Measurements from ENCODE around the gene PRMT1. TPM values are rescaled to one million over a fixed set of nuclear protein-coding genes. Genes with fewer than 3 reads are reported as not detected.
A peak's percentile ranks its signal among the peaks of the same experiment; 100 is the strongest.
"Not testable (repeated sequence)": the region's sequence is repeated elsewhere in the genome, so short reads cannot be mapped to it uniquely, and the experiment has no call there.

Gene PRMT1
- total and polyA plus RNA-seq, 2 donors (not counting 1 experiment from before 2014, with no cell fraction given), result 175 to 310 TPM

GRCh38 chr19:49718511-49718910 lies 41.4 kb downstream of the PRMT1 start:
- Histone ChIP-seq H3K27ac (ENCODE audit: low read length in 2 of 2) (no peak overlapping the region), H3K36me3 (replicated peaks in 1 of 2; ENCODE audit: control extremely low read depth in 1 of 2, control insufficient read depth in 1 of 2, extremely low read depth in 1 of 2, insufficient read depth in 2 of 2, low read length in 1 of 2) (no peaks in the 10 kb centered on the region), H3K9me3 (ENCODE audit: control extremely low read depth in 1 of 3, control insufficient read depth in 2 of 3, insufficient read depth in 1 of 3, low read length in 2 of 3) (peaks cover 0 to 13% (median 0%) of the 10 kb centered on the region in 3 donors), H3K9ac (ENCODE audit: low read length) (no peak overlapping the region), H3K79me2 (ENCODE audit: control insufficient read depth, insufficient read depth, low read length) (no peaks in the 10 kb centered on the region), H3K4me3 (ENCODE audit: control extremely low read depth in 1 of 5, extremely low read depth in 1 of 5, insufficient read depth in 1 of 5, low read depth in 2 of 5, low read length in 4 of 5) (no peak overlapping the region), H2AFZ (ENCODE audit: insufficient read depth, low read depth, low read length, poor library complexity, severe bottlenecking) (no peak overlapping the region), H3K4me1 (ENCODE audit: control insufficient read depth in 2 of 2, insufficient read depth in 2 of 2, low read length in 2 of 2) (peaks cover 4 to 11% of the 10 kb centered on the region in 2 donors), H3K27me3 (replicated peaks in 1 of 4; ENCODE audit: control extremely low read depth in 1 of 4, control insufficient read depth in 3 of 4, insufficient read depth in 4 of 4, low read length in 3 of 4) (no peaks in the 10 kb centered on the region), H4K20me1 (ENCODE audit: control insufficient read depth, insufficient read depth, low read length, poor library complexity, severe bottlenecking) (no peaks in the 10 kb centered on the region), H3K4me2 (replicated peaks; ENCODE audit: low read depth, low read length, poor library complexity, severe bottlenecking) (no peak overlapping the region)
- ChIA-PET CTCF (interaction anchor here (0.9 to 1.5 kb wide), 3 partner anchors 12 to 89 kb away, joined by 3 to 5 read pairs (median 3); no protein-coding TSS in a partner anchor), POLR2A (no interaction called here)
- H3K27me3 Mint-ChIP-seq, result no peaks in the 10 kb centered on the region
- TF ChIP-seq CTCF (IDR thresholded peaks at IDR 0.05) (no peak), EZH2 (IDR thresholded peaks at IDR 0.05; ENCODE audit: borderline replicate concordance, insufficient read depth, low read depth, low read length, poor library complexity, severe bottlenecking) (no peak)
- intact Hi-C loops (cut with micrococcal nuclease), result no loop called here
- WGBS (ENCODE audit: insufficient coverage), result 100% methylated on average over 7 of the region's 8 CpGs
- H3K4me1 Mint-ChIP-seq, result peaks cover 12% of the 10 kb centered on the region
- ATAC-seq (ENCODE audit: low read depth) (no peak), DNase-seq (no peak)
- H3K9me3 Mint-ChIP-seq (ENCODE audit: insufficient read depth), result no peaks in the 10 kb centered on the region
- peak overlapping the region; percentile 18 for H3K4me3 Mint-ChIP-seq
- no peak overlapping the region for H3K27ac Mint-ChIP-seq

DNA sequence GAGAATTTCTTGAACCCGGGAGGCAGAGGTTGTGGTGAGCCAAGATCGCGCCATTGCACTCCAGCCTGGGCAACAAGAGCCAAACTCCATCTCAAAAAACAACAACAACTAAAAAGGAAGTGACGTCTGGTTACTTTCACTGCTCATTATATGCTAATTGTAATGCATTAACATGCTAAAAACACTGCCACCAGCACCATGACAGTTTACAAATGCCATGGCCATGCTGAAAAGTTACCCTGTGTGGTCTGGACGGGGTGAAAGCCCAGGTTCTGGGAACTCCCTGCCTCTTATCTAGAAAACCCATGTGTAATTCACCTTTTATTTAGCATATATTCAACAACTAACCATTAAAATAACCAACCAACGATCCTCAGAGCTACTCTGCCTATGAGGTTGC lies 41.9 kb downstream of the PRMT1 start:
- WGBS (ENCODE audit: insufficient coverage), result 77% methylated on average over 6 of the region's 6 CpGs
- no peaks in the 10 kb centered on the region for H3K79me2 ChIP-seq (ENCODE audit: control insufficient read depth, insufficient read depth, low read length)
- no peak overlapping the region for H3K9ac ChIP-seq (ENCODE audit: low read length)
- CTCF ChIA-PET, result no interaction called here
- no peak for ATAC-seq (ENCODE audit: low read depth)
- peaks cover 12% of the 10 kb centered on the region for H3K4me1 Mint-ChIP-seq
- POLR2A ChIA-PET, result no interaction called here
- no peak overlapping the region for H3K4me3 Mint-ChIP-seq
- no peak overlapping the region for H3K27ac ChIP-seq (ENCODE audit: low read length in 2 of 2)
- no peak overlapping the region for H3K4me3 ChIP-seq (ENCODE audit: control extremely low read depth in 1 of 5, extremely low read depth in 1 of 5, insufficient read depth in 1 of 5, low read depth in 2 of 5, low read length in 4 of 5)
- H3K27me3 Mint-ChIP-seq, result no peaks in the 10 kb centered on the region
- H3K27me3 ChIP-seq (replicated peaks in 1 of 4; ENCODE audit: control extremely low read depth in 1 of 4, control insufficient read depth in 3 of 4, insufficient read depth in 4 of 4, low read length in 3 of 4), result no peaks in the 10 kb centered on the region
- no peak for DNase-seq
- no peaks in the 10 kb centered on the region for H3K9me3 Mint-ChIP-seq (ENCODE audit: insufficient read depth)
- intact Hi-C loops (cut with micrococcal nuclease), result no loop called here
- no peak overlapping the region for H3K4me2 ChIP-seq (replicated peaks; ENCODE audit: low read depth, low read length, poor library complexity, severe bottlenecking)
- no peaks in the 10 kb centered on the region for H3K36me3 ChIP-seq (replicated peaks in 1 of 2; ENCODE audit: control extremely low read depth in 1 of 2, control insufficient read depth in 1 of 2, extremely low read depth in 1 of 2, insufficient read depth in 2 of 2, low read length in 1 of 2)
- H4K20me1 ChIP-seq (ENCODE audit: control insufficient read depth, insufficient read depth, low read length, poor library complexity, severe bottlenecking), result no peaks in the 10 kb centered on the region
- peaks cover 4 to 11% of the 10 kb centered on the region in 2 donors for H3K4me1 ChIP-seq (ENCODE audit: control insufficient read depth in 2 of 2, insufficient read depth in 2 of 2, low read length in 2 of 2)
- peak overlapping the region; percentile 15 for H3K27ac Mint-ChIP-seq
- H2AFZ ChIP-seq (ENCODE audit: insufficient read depth, low read depth, low read length, poor library complexity, severe bottlenecking), result no peak overlapping the region
- TF ChIP-seq EZH2 (IDR thresholded peaks at IDR 0.05; ENCODE audit: borderline replicate concordance, insufficient read depth, low read depth, low read length, poor library complexity, severe bottlenecking), result no peak
- TF ChIP-seq CTCF (IDR thresholded peaks at IDR 0.05), result no peak
- H3K9me3 ChIP-seq (ENCODE audit: control extremely low read depth in 1 of 3, control insufficient read depth in 2 of 3, insufficient read depth in 1 of 3, low read length in 2 of 3), result peaks cover 0 to 13% (median 0%) of the 10 kb centered on the region in 3 donors

GRCh38 chr19:49719420-49719819 lies 42.3 kb downstream of the PRMT1 start:
- H3K27me3 ChIP-seq (replicated peaks in 1 of 4; ENCODE audit: control extremely low read depth in 1 of 4, control insufficient read depth in 3 of 4, insufficient read depth in 4 of 4, low read length in 3 of 4); intact Hi-C loops (cut with micrococcal nuclease); H2AFZ ChIP-seq (ENCODE audit: insufficient read depth, low read depth, low read length, poor library complexity, severe bottlenecking); DNase-seq; H3K36me3 ChIP-seq (replicated peaks in 1 of 2; ENCODE audit: control extremely low read depth in 1 of 2, control insufficient read depth in 1 of 2, extremely low read depth in 1 of 2, insufficient read depth in 2 of 2, low read length in 1 of 2); CTCF ChIA-PET; H3K27ac Mint-ChIP-seq; H3K4me2 ChIP-seq (replicated peaks; ENCODE audit: low read depth, low read length, poor library complexity, severe bottlenecking); H3K4me3 Mint-ChIP-seq; H3K4me3 ChIP-seq (ENCODE audit: control extremely low read depth in 1 of 5, extremely low read depth in 1 of 5, insufficient read depth in 1 of 5, low read depth in 2 of 5, low read length in 4 of 5); H3K9ac ChIP-seq (ENCODE audit: low read length); H3K27ac ChIP-seq (ENCODE audit: low read length in 2 of 2); POLR2A ChIA-PET; H3K27me3 Mint-ChIP-seq; H3K9me3 Mint-ChIP-seq (ENCODE audit: insufficient read depth); ATAC-seq (ENCODE audit: low read depth); H4K20me1 ChIP-seq (ENCODE audit: control insufficient read depth, insufficient read depth, low read length, poor library complexity, severe bottlenecking); H3K79me2 ChIP-seq (ENCODE audit: control insufficient read depth, insufficient read depth, low read length): not testable (repeated sequence)
- H3K4me1 Mint-ChIP-seq, result peaks cover 12% of the 10 kb centered on the region
- 93% methylated on average over 20 of the region's 22 CpGs for WGBS (ENCODE audit: insufficient coverage)
- Histone ChIP-seq H3K9me3 (ENCODE audit: control extremely low read depth in 1 of 3, control insufficient read depth in 2 of 3, insufficient read depth in 1 of 3, low read length in 2 of 3) (peaks cover 0 to 13% (median 0%) of the 10 kb centered on the region in 3 donors), H3K4me1 (ENCODE audit: control insufficient read depth in 2 of 2, insufficient read depth in 2 of 2, low read length in 2 of 2) (peaks cover 4 to 11% of the 10 kb centered on the region in 2 donors)

Measured in B cell (primary cell).